C4-2B (cell line): ENCODE data around the gene VRK1.

Source experiments
- CTCF ChIP-seq: fragments of 450-650 bp; conservative IDR thresholded peaks from 2 replicates; pipeline ENCODE4 v1.5.1; 2017; ENCODE audit warnings: mild to moderate bottlenecking
- ZFX ChIP-seq: fragments of 450-650 bp; IDR thresholded peaks from 2 replicates; pipeline ENCODE4 v1.6.1; 2017

DNA sequence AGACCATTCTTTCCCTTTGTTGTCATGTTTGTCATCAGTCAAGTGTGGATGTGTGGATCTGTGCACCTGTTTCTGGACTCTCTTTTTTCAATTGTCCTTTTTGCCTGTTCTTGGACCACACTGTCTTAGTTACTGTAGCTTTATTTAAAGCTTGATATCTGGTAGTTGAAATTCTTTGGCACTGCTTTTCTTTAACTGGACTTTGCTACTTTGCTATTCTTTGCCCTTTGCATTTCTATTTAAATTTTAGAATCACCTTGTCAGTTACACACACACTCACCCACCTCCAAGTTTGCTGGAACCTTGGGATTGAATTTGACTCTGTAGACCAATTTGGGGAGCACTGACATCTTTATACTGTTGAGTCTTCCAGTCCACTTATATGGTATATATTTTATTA lies 61.5 kb downstream of the VRK1 start:
- TF ChIP-seq CTCF (no peak), ZFX (no peak)
